HEK293 (cell line): ENCODE results near the gene RMND1.

Experiments
- CTCF ChIA-PET: fragments of 350-600 bp; formaldehyde crosslinking; extraction: SDS; loops from one replicate; lab custom pipeline; 2021; ENCODE audit warnings: antibody characterized with exemption; lab: Yijun Ruan, JAX
- POLR2A ChIA-PET: fragments of 300-600 bp; formaldehyde crosslinking; extraction: SDS; loops from one replicate; lab custom pipeline; 2020; ENCODE audit warnings: antibody characterized with exemption, inconsistent platforms; lab: Yijun Ruan, JAX
- H3K27ac ChIP-seq: fragments of 200-500 bp; sonication (Bioruptor generic); 2 replicates; pipeline ENCODE4 v1.5.1; 2014; ENCODE audit warnings: low read depth, low read length, control low read depth, inconsistent platforms; ENCODE audit errors: extremely low read depth
- H3K36me3 ChIP-seq, 2 experiments: fragments of 200-500 bp in 1 of 2; sonication (Bioruptor generic) in 1 of 2; 1 replicate in 1 of 2; 2 replicates in 1 of 2; pipeline ENCODE4 v1.5.1; 2014 to 2017; ENCODE audit warnings: inconsistent platforms in 2 of 2, low read length in 2 of 2; ENCODE audit not compliant: control insufficient read depth in 2 of 2, insufficient read depth in 1 of 2
- H3K4me1 ChIP-seq: fragments of 200-500 bp; sonication (Bioruptor generic); 2 replicates; pipeline ENCODE4 v1.5.1; 2014; ENCODE audit warnings: mild to moderate bottlenecking, low read length, inconsistent platforms; ENCODE audit not compliant: control insufficient read depth, insufficient read depth
- H3K4me3 ChIP-seq: 2 replicates; pipeline ENCODE4 v1.5.1; 2011; ENCODE audit warnings: low read depth, mild to moderate bottlenecking, control low read depth, low read length, moderate library complexity
- H3K9me3 ChIP-seq: fragments of 200-500 bp; sonication (Bioruptor generic); 2 replicates; pipeline ENCODE4 v1.5.1; 2014; ENCODE audit warnings: low read depth, low read length, inconsistent platforms; ENCODE audit not compliant: control insufficient read depth, insufficient read depth
- CTCF ChIP-seq: fragments of 450-650 bp; formaldehyde crosslinking; IDR thresholded peaks from 2 replicates; pipeline ENCODE4 v1.5.1; 2016; ENCODE audit warnings: missing biosample characterization, missing genetic modification characterization
- GLI2 ChIP-seq: fragments of 450-650 bp; formaldehyde crosslinking; IDR thresholded peaks from 2 replicates; pipeline ENCODE4; 2017; ENCODE audit warnings: missing biosample characterization, missing genetic modification characterization, low read depth, borderline replicate concordance
- HOXC10 ChIP-seq: sonication (generic); formaldehyde crosslinking; IDR thresholded peaks from 2 replicates; pipeline ENCODE4 v1.8.1; 2023; ENCODE audit warnings: mild to moderate bottlenecking, missing genetic modification reagents
- KLF1 ChIP-seq: fragments of 450-650 bp; formaldehyde crosslinking; IDR thresholded peaks from 2 replicates; pipeline ENCODE4 v1.5.1; 2016; ENCODE audit warnings: missing biosample characterization, missing genetic modification characterization
- KLF10 ChIP-seq: fragments of 450-650 bp; IDR thresholded peaks from 2 replicates; pipeline ENCODE4 v1.5.1; 2018; ENCODE audit warnings: missing biosample characterization, mild to moderate bottlenecking, missing genetic modification characterization
- PBX3 ChIP-seq: sonication (generic); formaldehyde crosslinking; IDR thresholded peaks from 2 replicates; pipeline ENCODE4 v1.8.1; 2022; ENCODE audit warnings: mild to moderate bottlenecking, moderate library complexity, missing genetic modification reagents
- PRDM6 ChIP-seq: fragments of 450-650 bp; formaldehyde crosslinking; IDR thresholded peaks from 2 replicates; pipeline ENCODE4 v1.5.1; 2017; ENCODE audit warnings: missing biosample characterization, missing genetic modification characterization
- SCRT1 ChIP-seq: fragments of 450-650 bp; formaldehyde crosslinking; IDR thresholded peaks from 2 replicates; pipeline ENCODE4 v1.5.1; 2016; ENCODE audit warnings: missing biosample characterization, missing genetic modification characterization, borderline replicate concordance
- TRIM28 ChIP-seq: IDR thresholded peaks from 2 replicates; pipeline ENCODE4 v1.6.1; 2011; ENCODE audit warnings: low read length, control low read depth, borderline replicate concordance
- WT1 ChIP-seq: fragments of 450-650 bp; formaldehyde crosslinking; IDR thresholded peaks from 2 replicates; pipeline ENCODE4 v1.5.1; 2016; ENCODE audit warnings: missing biosample characterization, missing genetic modification characterization
- YY1 ChIP-seq: fragments of 450-650 bp; formaldehyde crosslinking; IDR thresholded peaks from 2 replicates; pipeline ENCODE4 v1.5.1; 2018; ENCODE audit warnings: missing biosample characterization, missing genetic modification characterization
- ZBTB10 ChIP-seq: fragments of 450-650 bp; formaldehyde crosslinking; IDR thresholded peaks from 2 replicates; pipeline ENCODE4 v1.5.1; 2016; ENCODE audit warnings: missing biosample characterization, missing genetic modification characterization
- ZFP37 ChIP-seq: fragments of 450-650 bp; formaldehyde crosslinking; IDR thresholded peaks from 2 replicates; pipeline ENCODE4 v1.5.1; 2016; ENCODE audit warnings: missing biosample characterization, missing genetic modification characterization
- ZIC2 ChIP-seq: fragments of 450-650 bp; formaldehyde crosslinking; IDR thresholded peaks from 2 replicates; pipeline ENCODE4 v1.5.1; 2016; ENCODE audit warnings: missing biosample characterization, missing genetic modification characterization
- ZNF211 ChIP-seq: fragments of 450-650 bp; formaldehyde crosslinking; IDR thresholded peaks from 2 replicates; pipeline ENCODE4 v1.5.1; 2016; ENCODE audit warnings: low read depth, missing biosample characterization, missing genetic modification characterization
- ZNF221 ChIP-seq: fragments of 450-650 bp; formaldehyde crosslinking; IDR thresholded peaks from 2 replicates; pipeline ENCODE4 v1.5.1; 2017; ENCODE audit warnings: missing biosample characterization, missing genetic modification characterization, borderline replicate concordance
- ZNF292 ChIP-seq: fragments of 450-650 bp; formaldehyde crosslinking; IDR thresholded peaks from 2 replicates; pipeline ENCODE4 v1.5.1; 2016; ENCODE audit warnings: low read depth, missing biosample characterization, missing genetic modification characterization, borderline replicate concordance
- ZNF311 ChIP-seq: fragments of 450-650 bp; formaldehyde crosslinking; IDR thresholded peaks from 2 replicates; pipeline ENCODE4 v1.5.1; 2017; ENCODE audit warnings: missing biosample characterization, missing genetic modification characterization, borderline replicate concordance
- ZNF404 ChIP-seq: fragments of 450-650 bp; formaldehyde crosslinking; IDR thresholded peaks from 2 replicates; pipeline ENCODE4 v1.5.1; 2017; ENCODE audit warnings: missing biosample characterization, missing genetic modification characterization
- ZNF510 ChIP-seq: fragments of 450-650 bp; formaldehyde crosslinking; IDR thresholded peaks from 2 replicates; pipeline ENCODE4 v1.5.1; 2018; ENCODE audit warnings: mild to moderate bottlenecking, missing genetic modification characterization, missing biosample characterization; ENCODE audit not compliant: insufficient replicate concordance
- ZNF521 ChIP-seq: fragments of 450-650 bp; formaldehyde crosslinking; IDR thresholded peaks from 2 replicates; pipeline ENCODE4 v1.5.1; 2017; ENCODE audit warnings: missing biosample characterization, mild to moderate bottlenecking, missing genetic modification characterization
- ZNF558 ChIP-seq: fragments of 450-650 bp; formaldehyde crosslinking; IDR thresholded peaks from 2 replicates; pipeline ENCODE4 v1.5.1; 2016; ENCODE audit warnings: missing biosample characterization, missing genetic modification characterization
- ZNF610 ChIP-seq: fragments of 450-650 bp; formaldehyde crosslinking; IDR thresholded peaks from 2 replicates; pipeline ENCODE4 v1.5.1; 2016; ENCODE audit warnings: missing biosample characterization, missing genetic modification characterization, borderline replicate concordance
- ZNF626 ChIP-seq: fragments of 450-650 bp; sonication (Bioruptor Pico); formaldehyde crosslinking; IDR thresholded peaks from 2 replicates; pipeline ENCODE4 v1.5.1; 2018; ENCODE audit warnings: missing biosample characterization, missing genetic modification characterization, inconsistent platforms
- ZNF654 ChIP-seq: fragments of 450-650 bp; formaldehyde crosslinking; IDR thresholded peaks from 2 replicates; pipeline ENCODE4 v1.5.1; 2016; ENCODE audit warnings: low read depth, missing biosample characterization, missing genetic modification characterization
- ZNF843 ChIP-seq: fragments of 450-650 bp; formaldehyde crosslinking; IDR thresholded peaks from 2 replicates; pipeline ENCODE4 v1.5.1; 2016; ENCODE audit warnings: missing biosample characterization, missing genetic modification characterization

RMND1 gene

GRCh38 chr6:151432651-151433050, 19.3 kb downstream of the RMND1 start:
- H3K27ac ChIP-seq, result no peak overlapping the region
- peaks cover 41 to 63% of the 10 kb centered on the region in 2 experiments for H3K36me3 ChIP-seq
- POLR2A ChIA-PET, result no interaction called here
- H3K4me1 ChIP-seq, result no peaks in the 10 kb centered on the region
- no peak for TF ChIP-seq TRIM28
- TF ChIP-seq ZNF626, result no peak
- no peak for TF ChIP-seq GLI2 (tag by site-specific recombination)
- TF ChIP-seq ZBTB10 (tag by site-specific recombination), result no peak
- no peak for TF ChIP-seq WT1 (tag by site-specific recombination)
- TF ChIP-seq HOXC10, result no peak
- TF ChIP-seq YY1 (tag by site-specific recombination), result no peak
- no peak for TF ChIP-seq ZNF221 (tag by site-specific recombination)
- TF ChIP-seq ZNF610 (tag by site-specific recombination), result no peak
- no peak for TF ChIP-seq ZNF292 (tag by site-specific recombination)
- no peak for TF ChIP-seq ZNF843 (tag by site-specific recombination)
- TF ChIP-seq ZNF558 (tag by site-specific recombination), result no peak
- TF ChIP-seq ZFP37 (tag by site-specific recombination), result no peak
- TF ChIP-seq ZNF521 (tag by site-specific recombination), result no peak
- no peak for TF ChIP-seq ZIC2 (tag by site-specific recombination)
- no peak for TF ChIP-seq ZNF510
- TF ChIP-seq ZNF404 (tag by site-specific recombination), result no peak
- TF ChIP-seq PRDM6 (tag by site-specific recombination), result no peak
- TF ChIP-seq ZNF211 (tag by site-specific recombination), result no peak
- H3K4me3 ChIP-seq, result no peak overlapping the region
- no peaks in the 10 kb centered on the region for H3K9me3 ChIP-seq
- CTCF ChIA-PET, result interaction anchor here (1.1 to 1.2 kb wide), 2 partner anchors 27 to 44 kb away, joined by 4 to 5 read pairs; no protein-coding TSS in a partner anchor

- H3K9me3 ChIP-seq, result no peaks in the 10 kb centered on the region
- peaks cover 47 to 70% of the 10 kb centered on the region in 2 experiments for H3K36me3 ChIP-seq
- H3K4me1 ChIP-seq, result no peaks in the 10 kb centered on the region
- H3K4me3 ChIP-seq, result no peak overlapping the region
- CTCF ChIA-PET, result no interaction called here
- no peak for TF ChIP-seq SCRT1
- TF ChIP-seq, all 188 proteins: peak for 0
- POLR2A ChIA-PET, result no interaction called here
- H3K27ac ChIP-seq, result no peak overlapping the region
These were observed 20.6 kb downstream of the RMND1 start for GRCh38 chr6:151431337-151431736.

- H3K36me3 ChIP-seq, result peaks cover 52 to 72% of the 10 kb centered on the region in 2 experiments
- no peak overlapping the region for H3K4me3 ChIP-seq
- H3K27ac ChIP-seq, result no peak overlapping the region
- CTCF ChIA-PET, result interaction anchor here (0.6 to 0.8 kb wide), 2 partner anchors 27 to 1525 kb away, joined by 3 to 4 read pairs; no protein-coding TSS in a partner anchor
- POLR2A ChIA-PET, result no interaction called here
- H3K9me3 ChIP-seq, result no peaks in the 10 kb centered on the region
- H3K4me1 ChIP-seq, result no peaks in the 10 kb centered on the region
- TF ChIP-seq PBX3 (CRISPR knock-in tag), result no peak
- TF ChIP-seq ZNF654, result 0 out of 2 replicates have a peak, but pooled peaks have one; percentile 5
- no peak for TF ChIP-seq KLF1
- TF ChIP-seq KLF10, result no peak
- TF ChIP-seq CTCF (tag by site-specific recombination), result peak; percentile 30; the same call in 1 of the 2 replicates
- TF ChIP-seq ZNF311 (tag by site-specific recombination), result no peak
These were observed 21.0 kb downstream of the RMND1 start for GRCh38 chr6:151430886-151431285.
